ENCODE data around the gene TMEM87B. TPM values are rescaled to one million over a fixed set of nuclear protein-coding genes. Genes with fewer than 3 reads are reported as not detected.

Gene TMEM87B
- total RNA-seq, 1 experiment from 2014 or later = 10.5 TPM

GRCh38 chr2:112008910-112009485 is 46.1 kb upstream of the TMEM87B start:
- no peak overlapping the region for H3K56ac ChIP-seq (ENCODE audit: insufficient read length, low read depth, low read length)
- H3K4me1 ChIP-seq (ENCODE audit: insufficient read depth, low read length) = no peaks in the 10 kb centered on the region
- no CpG with 5 or more reads among the region's 2 CpGs for WGBS (ENCODE audit: extremely low coverage, insufficient read length, low lambda C conversion rate)
- H3K4ac ChIP-seq (ENCODE audit: low read depth, low read length) = no peak overlapping the region
- no peak for TF ChIP-seq CTCF (conservative IDR thresholded peaks at IDR 0.05)
- no peak overlapping the region for H4K8ac ChIP-seq (replicated peaks; ENCODE audit: insufficient read length, low read depth, low read length)
- H3K79me1 ChIP-seq (ENCODE audit: insufficient read depth, low read depth, low read length, poor library complexity, severe bottlenecking) = no peaks in the 10 kb centered on the region
- H2BK15ac ChIP-seq (ENCODE audit: low read depth, low read length) = no peak overlapping the region
- H3K4me2 ChIP-seq (ENCODE audit: insufficient read depth, insufficient read length, low read length) = no peak overlapping the region
- H3K9ac ChIP-seq (ENCODE audit: extremely low read depth, insufficient read length, low read length) = no peak overlapping the region
- no peak for DNase-seq
- no peak overlapping the region for H2BK120ac ChIP-seq (ENCODE audit: low read depth, low read length, poor library complexity, severe bottlenecking)
- no peaks in the 10 kb centered on the region for H3K4me1 Mint-ChIP-seq
- H3K27ac ChIP-seq (ENCODE audit: insufficient read length, low read depth, low read length) = no peak overlapping the region
- no peak overlapping the region for H2BK12ac ChIP-seq (ENCODE audit: insufficient read length, low read depth, low read length)
- H3K4me3 Mint-ChIP-seq = no peak overlapping the region
- H3K9me3 ChIP-seq (ENCODE audit: control insufficient read depth, low read depth, low read length) = no peaks in the 10 kb centered on the region
- peaks cover 0 to 5% (median 0%) of the 10 kb centered on the region in 3 experiments; a peak in 3 of 7 replicates for H3K36me3 Mint-ChIP-seq (ENCODE audit: insufficient read depth in 1 of 3, low read depth in 3 of 3)
- H3K27me3 Mint-ChIP-seq (ENCODE audit: low read depth) = no peaks in the 10 kb centered on the region
- H3K27ac Mint-ChIP-seq = no peak overlapping the region
- no peak overlapping the region for H4K5ac ChIP-seq (ENCODE audit: insufficient read length, low read depth, low read length)
- H3K23me2 ChIP-seq (ENCODE audit: insufficient read length, low read depth, low read length, poor library complexity, severe bottlenecking) = no peaks in the 10 kb centered on the region
- no peaks in the 10 kb centered on the region for H3K79me2 ChIP-seq (ENCODE audit: insufficient read depth, low read length)
- no peaks in the 10 kb centered on the region for H4K20me1 ChIP-seq (ENCODE audit: control insufficient read depth, insufficient read depth, insufficient read length)
- H3K14ac ChIP-seq (ENCODE audit: insufficient read depth, low read length) = no peak overlapping the region
- no peak overlapping the region for H4K91ac ChIP-seq (ENCODE audit: insufficient read length, low read depth, low read length)
- no peak overlapping the region for H2AFZ ChIP-seq (ENCODE audit: low read length)
- no peak overlapping the region for H2BK5ac ChIP-seq (ENCODE audit: insufficient read length, low read length)
- H3K18ac ChIP-seq (ENCODE audit: insufficient read length, low read depth, low read length) = no peak overlapping the region
- no peak overlapping the region for H2BK20ac ChIP-seq (ENCODE audit: low read depth, low read length, poor library complexity, severe bottlenecking)
- H3K23ac ChIP-seq (ENCODE audit: insufficient read length, low read depth, low read length) = no peak overlapping the region
- no peak overlapping the region for H3T11ph ChIP-seq (ENCODE audit: low read length)
- no peaks in the 10 kb centered on the region for H3K9me3 Mint-ChIP-seq
- no peaks in the 10 kb centered on the region for H3K27me3 ChIP-seq (ENCODE audit: insufficient read depth, low read length)
- no peak overlapping the region for H2AK5ac ChIP-seq (ENCODE audit: insufficient read length, low read length)
